K562 (cell line): Measurements from ENCODE around the gene ATF7IP.
A peak's percentile ranks its signal among the peaks of the same experiment; 100 is the strongest.

Source experiments
- AFF1 ChIP-seq, 2 experiments: fragments of 450-650 bp; IDR thresholded peaks; 2 replicates each; pipeline ENCODE4 v1.6.1; 2018; ENCODE audit warnings: mild to moderate bottlenecking in 2 of 2, low read depth in 1 of 2; ENCODE audit not compliant: partially characterized antibody in 2 of 2
- ATF3 ChIP-seq, 2 experiments: fragments of 450-650 bp in 1 of 2; sonication (generic) in 1 of 2; formaldehyde crosslinking in 1 of 2; IDR thresholded peaks in 1 of 2; conservative IDR thresholded peaks in 1 of 2; 2 replicates each; pipeline versions ENCODE4 v1.6.1 to v1.8.1; 2016 to 2023; ENCODE audit warnings: mild to moderate bottlenecking in 2 of 2, moderate library complexity in 2 of 2, inconsistent platforms in 1 of 2, missing genetic modification reagents in 1 of 2
- CEBPB ChIP-seq: fragments of 450-650 bp; IDR thresholded peaks from 2 replicates; pipeline ENCODE4 v1.6.1; 2016; ENCODE audit warnings: missing genetic modification characterization, missing compliant biosample characterization
- CTCF ChIP-seq, 3 experiments: IDR thresholded peaks in 2 of 3; conservative IDR thresholded peaks in 1 of 3; 2 replicates each; pipeline ENCODE4 v1.5.1; 2011 to 2012; ENCODE audit warnings: low read length in 3 of 3, mild to moderate bottlenecking in 3 of 3, control low read depth in 2 of 3, improper control_type of control experiment in 1 of 3, inconsistent platforms in 1 of 3, low read depth in 1 of 3, mixed read lengths in 1 of 3, moderate library complexity in 1 of 3; ENCODE audit not compliant: insufficient read depth in 2 of 3
- EZH2 ChIP-seq: IDR thresholded peaks from 2 replicates; pipeline ENCODE4 v1.6.1; 2012; ENCODE audit warnings: low read depth, mild to moderate bottlenecking, inconsistent platforms, low read length, borderline replicate concordance
- KAT8 ChIP-seq: fragments of 450-650 bp; IDR thresholded peaks from 2 replicates; pipeline ENCODE4 v1.6.1; 2016; ENCODE audit warnings: low read depth, mild to moderate bottlenecking
- MXI1 ChIP-seq: IDR thresholded peaks from 2 replicates; pipeline ENCODE4 v1.6.1; 2011; ENCODE audit warnings: low read depth, mild to moderate bottlenecking, improper control_type of control experiment, low read length
- POLR2A ChIP-seq: fragments of 450-650 bp; conservative IDR thresholded peaks from 2 replicates; pipeline ENCODE4 v1.6.1; 2016
- SMARCE1 ChIP-seq: fragments of 450-650 bp; IDR thresholded peaks from 2 replicates; pipeline ENCODE4 v1.7.1; 2016; ENCODE audit warnings: mild to moderate bottlenecking
- TAF7 ChIP-seq: fragments of 450-650 bp; IDR thresholded peaks from 2 replicates; pipeline ENCODE4 v1.6.1; 2016; ENCODE audit warnings: missing genetic modification characterization, missing compliant biosample characterization
- TEAD1 ChIP-seq, 2 experiments: fragments of 450-650 bp in 1 of 2; sonication (generic) in 1 of 2; formaldehyde crosslinking; IDR thresholded peaks; 2 replicates each; pipeline versions ENCODE4 v1.4.0 to v1.8.0; 2020 to 2022; ENCODE audit warnings: mild to moderate bottlenecking in 2 of 2, missing genetic modification reagents in 1 of 2
- XRCC4 ChIP-seq: IDR thresholded peaks from one replicate; pipeline ENCODE4 v1.6.1; 2011; ENCODE audit not compliant: insufficient read depth, insufficient read length; ENCODE audit errors: extremely low read depth

GRCh38 chr12:14460212-14460841, 94.8 kb downstream of the ATF7IP start:
- TF ChIP-seq CEBPB (tag) (peak; percentile 86), SMARCE1 (no peak), XRCC4 (no peak), POLR2A (no peak), MXI1 (no peak), KAT8 (no peak), CTCF (IDR thresholded peaks at IDR 0.05 in 2 of 3, conservative IDR thresholded peaks at IDR 0.05 in 1 of 3; ENCODE audit: insufficient read depth in 2 of 3, low read depth in 1 of 3, low read length in 3 of 3) (no peak), TAF7 (tag) (no peak), EZH2 (no peak), AFF1 (IDR thresholded peaks at IDR 0.05; ENCODE audit: low read depth in 1 of 2, partially characterized antibody in 2 of 2) (no peak), ATF3 (IDR thresholded peaks at IDR 0.05) (no peak), ATF3 (CRISPR knock-in tag; conservative IDR thresholded peaks at IDR 0.05) (no peak), TEAD1 (CRISPR knock-in tag; IDR thresholded peaks at IDR 0.05) (no peak)
